GM21576 (cell line): ENCODE data around the gene CHMP6.

Experiments
- ATAC-seq: cut with Tn5 transposase; IDR thresholded peaks from one replicate; pipeline ENCODE4 v1.9.1; 2021; ENCODE audit warnings: mild to moderate bottlenecking, moderate library complexity; ENCODE audit not compliant: unreplicated experiment

CHMP6 gene

GRCh38 chr17:80992077-80992947 is 671 bp downstream of the CHMP6 start:
- no peak for ATAC-seq

- ATAC-seq, result no peak
Observed at GRCh38 chr17:80992948-80993624, 1.4 kb downstream of the CHMP6 start.

DNA sequence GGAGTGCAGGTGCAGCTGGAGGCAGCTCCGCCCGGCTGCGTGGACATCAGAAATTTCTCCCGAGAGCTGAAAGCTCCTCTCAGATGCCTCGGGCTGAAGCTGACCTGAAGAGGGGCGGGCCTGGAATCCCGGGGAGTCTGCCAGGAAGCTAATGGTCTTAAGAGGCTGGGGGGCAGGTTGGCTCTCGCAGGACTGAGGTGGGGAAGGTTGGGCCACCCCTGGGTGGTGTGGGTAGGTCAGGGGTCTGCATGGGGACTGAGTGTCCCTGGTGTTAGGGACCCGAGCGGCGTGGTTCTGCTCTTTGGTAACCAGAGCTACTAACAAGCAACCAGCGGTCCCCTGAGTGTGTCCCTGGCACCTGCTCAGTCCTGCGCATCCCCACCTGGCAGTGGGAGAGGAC is 3.5 kb downstream of the CHMP6 start:
- ATAC-seq, result no peak

GRCh38 chr17:80996422-80997305 is 5.0 kb downstream of the CHMP6 start:
- ATAC-seq, result no peak

DNA sequence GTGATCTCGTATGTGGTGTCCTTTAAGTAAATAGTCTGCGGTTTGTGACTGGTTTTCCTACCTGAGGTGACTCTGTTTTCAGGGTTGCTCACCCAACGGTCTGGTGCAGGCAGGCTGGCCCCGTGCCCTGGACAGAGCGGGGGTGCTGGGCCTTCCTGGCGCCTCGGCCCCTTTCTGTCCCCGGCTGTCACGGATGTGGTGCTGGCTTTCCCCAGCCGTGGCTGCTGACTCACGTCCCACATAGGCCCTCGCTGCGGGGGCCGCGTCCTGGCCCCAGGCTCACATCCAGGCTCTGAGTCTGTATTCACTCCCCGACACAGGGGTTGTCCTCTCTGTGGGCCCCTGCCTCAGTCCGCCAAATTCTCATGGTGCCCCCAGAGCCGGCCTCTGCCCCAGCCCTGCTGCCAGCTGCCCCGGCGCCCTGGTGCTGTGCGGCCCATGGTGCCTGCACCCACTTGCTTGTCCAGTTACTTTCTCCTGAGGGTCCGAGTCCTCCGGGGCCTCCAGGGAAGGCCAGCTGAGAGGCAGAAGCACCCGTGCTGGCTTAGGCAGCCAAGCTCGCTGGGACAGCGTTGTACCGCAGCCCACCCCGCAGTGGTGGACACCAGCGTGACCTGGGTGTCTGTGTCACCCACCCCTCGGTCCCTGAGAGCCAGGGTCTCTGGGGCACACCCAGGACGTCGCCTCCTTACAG is 5.9 kb downstream of the CHMP6 start:
- no peak for ATAC-seq

DNA sequence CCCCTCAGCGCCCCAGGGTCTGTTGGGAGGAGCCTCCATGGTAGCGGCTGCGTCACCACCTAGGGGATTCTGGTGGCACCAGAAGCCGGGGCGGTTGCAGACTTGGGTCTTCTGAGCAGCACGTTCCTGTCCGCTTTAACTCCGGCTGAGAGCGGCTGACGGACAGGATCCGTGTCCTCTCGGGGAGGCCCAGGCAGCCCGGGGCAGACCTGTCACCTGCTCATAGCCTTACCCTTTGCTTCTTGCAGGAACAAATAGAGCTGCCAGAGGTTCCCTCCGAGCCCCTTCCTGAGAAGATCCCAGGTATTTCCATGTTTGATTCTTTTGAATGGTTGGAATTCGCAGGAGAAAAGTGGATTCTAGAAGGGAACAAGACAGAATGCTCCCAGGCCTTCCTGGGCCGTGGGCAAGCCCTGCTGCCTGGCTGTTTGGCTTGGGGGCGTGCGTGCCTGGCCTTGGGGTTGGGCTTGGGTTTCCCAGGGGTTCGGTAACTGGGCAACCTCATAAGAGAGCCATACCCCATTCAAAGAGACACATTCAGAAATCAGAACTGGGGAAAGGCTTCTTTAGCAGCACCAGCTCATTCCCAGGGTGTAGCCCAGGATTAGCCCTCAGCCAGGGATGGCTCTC is 6.6 kb downstream of the CHMP6 start:
- ATAC-seq, result no peak

GRCh38 chr17:80998748-80999535 is 7.3 kb downstream of the CHMP6 start:
- ATAC-seq, result no peak

GRCh38 chr17:80999536-81000333 is 8.1 kb downstream of the CHMP6 start:
- no peak for ATAC-seq

DNA sequence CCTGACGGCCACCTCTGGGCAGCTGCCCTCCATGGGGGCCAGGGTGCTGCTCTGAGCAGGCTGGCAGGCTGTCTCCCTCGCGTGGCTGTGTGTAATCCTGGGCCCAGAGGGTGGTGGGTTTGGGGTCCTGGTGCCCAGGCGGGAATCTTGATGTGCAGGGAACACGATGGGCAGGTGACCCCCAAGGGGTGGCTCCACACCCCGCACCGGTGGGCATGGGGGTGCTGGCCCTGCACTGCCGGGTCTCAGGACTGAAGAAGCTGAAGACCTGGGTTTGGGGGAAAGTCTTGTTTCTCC is 8.6 kb downstream of the CHMP6 start:
- no peak for ATAC-seq

DNA sequence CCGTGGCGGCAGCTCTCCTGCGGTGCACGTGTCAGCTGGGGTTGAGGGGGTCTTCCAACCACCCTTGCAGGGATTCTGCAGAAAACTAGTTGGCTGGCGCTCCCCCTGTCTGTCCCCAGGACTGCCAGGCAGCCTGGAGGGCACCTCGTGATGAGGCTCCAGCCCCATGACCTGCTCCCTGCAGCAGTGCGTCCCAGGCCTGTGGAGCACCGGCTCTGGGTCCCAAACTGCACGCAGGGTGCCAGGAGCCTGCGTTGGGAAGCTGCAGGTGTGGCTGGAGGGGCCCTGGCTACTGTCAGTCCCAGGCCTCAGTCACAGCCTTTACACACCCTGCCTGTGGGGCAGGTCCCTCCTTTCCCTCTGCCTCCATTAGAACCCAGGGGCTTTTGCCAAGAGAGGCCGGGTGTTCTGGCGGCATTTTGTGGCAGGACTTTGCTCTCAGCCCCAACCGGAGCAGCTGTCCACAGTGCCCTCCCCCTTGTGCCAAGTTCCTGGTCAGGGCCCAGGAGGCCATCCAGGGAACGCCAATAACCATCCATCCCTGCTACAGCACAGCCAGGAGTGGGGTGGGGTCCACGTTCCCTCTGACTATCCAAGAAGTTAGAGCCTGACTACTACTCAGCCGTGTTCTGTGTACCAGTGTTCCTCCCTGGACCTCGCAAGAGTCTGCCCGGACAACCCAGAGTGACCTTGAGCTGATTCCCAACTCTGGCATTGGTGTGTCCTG is 9.2 kb downstream of the CHMP6 start:
- ATAC-seq, result no peak

DNA sequence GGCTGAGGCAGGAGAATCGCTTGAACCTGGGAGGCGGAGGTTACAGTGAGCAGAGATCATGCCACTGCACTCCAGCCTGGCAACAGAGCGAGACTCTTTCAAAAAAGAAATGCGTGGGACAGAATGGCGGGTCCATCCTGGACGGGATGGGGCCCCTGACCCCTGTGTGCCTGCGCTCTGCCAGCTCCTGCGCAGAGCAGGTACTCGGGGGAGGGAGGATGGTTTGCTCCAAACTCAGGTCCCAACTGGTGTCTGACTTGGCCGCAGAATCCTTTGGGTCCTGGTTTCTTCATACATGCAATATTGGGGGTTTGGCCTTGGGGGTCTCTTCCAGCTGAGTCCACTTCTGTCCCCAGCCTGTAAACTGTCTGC is 10.4 kb downstream of the CHMP6 start:
- no peak for ATAC-seq

DNA sequence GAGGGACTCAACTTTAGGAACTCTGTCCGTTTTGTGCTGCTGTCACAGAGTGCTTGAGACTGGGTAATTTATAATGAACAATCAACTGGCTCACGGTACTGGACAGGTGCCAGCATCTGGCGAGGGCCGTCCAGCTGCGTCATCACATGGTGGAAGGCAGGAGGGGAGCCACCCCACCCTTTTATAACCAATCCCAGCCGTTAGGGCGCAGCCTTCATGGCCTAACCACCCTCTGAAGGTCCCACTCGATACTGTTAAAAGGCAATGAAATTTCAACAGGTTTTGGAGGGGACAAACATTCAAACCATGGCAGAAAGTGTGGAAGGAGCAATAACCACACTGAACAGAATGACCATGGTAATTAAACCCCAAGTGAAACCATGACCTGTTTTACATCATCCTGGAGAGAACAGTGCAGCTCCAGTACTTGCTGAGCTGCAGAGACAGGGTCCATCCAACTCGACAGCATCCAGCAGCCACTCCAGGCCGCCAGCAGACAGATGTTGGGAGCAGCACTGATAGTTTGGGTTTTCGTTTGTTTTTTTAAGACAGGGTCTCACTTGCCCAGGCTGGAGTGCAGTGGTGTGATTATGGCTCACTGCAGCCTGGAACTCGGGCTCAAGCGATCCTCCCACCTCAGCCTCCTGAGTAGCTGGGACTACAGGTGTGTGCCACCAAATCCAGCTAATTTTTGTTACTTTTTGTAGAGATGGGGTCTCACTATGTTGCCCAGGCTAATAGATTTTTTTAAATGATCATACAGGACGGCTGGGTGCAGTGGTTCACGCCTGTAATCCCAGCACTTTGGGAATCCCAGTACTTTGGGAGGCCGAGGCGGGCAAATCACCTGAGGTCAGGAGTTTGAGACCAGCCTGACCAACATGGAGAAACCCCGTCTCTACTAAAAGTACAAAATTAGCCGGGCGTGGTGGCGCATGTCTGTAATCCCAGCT is 11.0 kb downstream of the CHMP6 start:
- ATAC-seq, result no peak

- no peak for ATAC-seq
Observed at GRCh38 chr17:81003711-81004475, 12.3 kb downstream of the CHMP6 start.

- no peak for ATAC-seq
Observed at GRCh38 chr17:81006891-81007290, 15.2 kb downstream of the CHMP6 start.

DNA sequence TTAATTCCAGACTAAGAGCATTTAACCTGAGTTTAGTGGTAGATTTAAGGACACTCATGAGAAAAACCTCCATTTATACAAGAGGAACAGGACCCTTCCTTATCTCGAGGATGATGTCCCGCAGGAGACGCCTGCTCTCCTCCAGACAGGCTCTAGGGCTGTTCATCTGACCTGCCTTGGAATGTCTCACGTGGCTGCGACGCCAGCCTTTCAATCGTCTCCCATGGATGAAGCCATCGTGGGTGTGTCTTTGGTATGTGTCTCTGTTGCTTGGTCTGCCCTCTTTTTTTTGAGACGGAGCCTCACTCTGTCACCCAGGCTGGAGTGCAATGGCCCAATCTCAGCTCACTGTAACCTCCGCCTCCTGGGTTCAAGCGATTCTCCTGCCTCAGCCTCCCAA is 16.5 kb downstream of the CHMP6 start:
- no peak for ATAC-seq

- no peak for ATAC-seq
Observed at GRCh38 chr17:81009136-81009535, 17.5 kb downstream of the CHMP6 start.
